Islet of Langerhans (tissue), 1 donor: ENCODE data around the gene VAV2.

Experiments
- FAIRE-seq: peaks from one replicate; lab custom pipeline; 2011; peaks lifted over from hg19 to GRCh38; lab: Jason Lieb, UNC

The VAV2 gene

DNA sequence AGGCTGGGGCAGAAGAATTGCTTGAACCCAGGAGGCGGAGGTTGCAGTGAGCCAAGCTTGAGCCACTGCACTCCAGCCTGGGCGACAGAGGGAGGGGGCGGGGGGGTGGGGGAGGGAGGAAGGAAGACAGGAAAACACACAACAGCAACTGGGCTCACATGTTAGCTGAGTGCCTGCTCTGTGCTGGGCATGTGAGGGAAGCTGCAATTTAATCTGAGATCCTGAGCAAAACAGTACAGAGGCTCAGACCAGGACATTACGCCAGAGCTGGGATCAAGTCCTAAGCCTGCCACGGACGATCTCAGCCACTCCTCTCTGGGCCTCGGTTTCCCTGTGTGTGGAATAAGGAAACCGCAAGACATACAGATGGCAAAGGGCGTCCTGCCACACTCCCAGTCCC, 119.1 kb downstream of the VAV2 start:
- FAIRE-seq = no peak

DNA sequence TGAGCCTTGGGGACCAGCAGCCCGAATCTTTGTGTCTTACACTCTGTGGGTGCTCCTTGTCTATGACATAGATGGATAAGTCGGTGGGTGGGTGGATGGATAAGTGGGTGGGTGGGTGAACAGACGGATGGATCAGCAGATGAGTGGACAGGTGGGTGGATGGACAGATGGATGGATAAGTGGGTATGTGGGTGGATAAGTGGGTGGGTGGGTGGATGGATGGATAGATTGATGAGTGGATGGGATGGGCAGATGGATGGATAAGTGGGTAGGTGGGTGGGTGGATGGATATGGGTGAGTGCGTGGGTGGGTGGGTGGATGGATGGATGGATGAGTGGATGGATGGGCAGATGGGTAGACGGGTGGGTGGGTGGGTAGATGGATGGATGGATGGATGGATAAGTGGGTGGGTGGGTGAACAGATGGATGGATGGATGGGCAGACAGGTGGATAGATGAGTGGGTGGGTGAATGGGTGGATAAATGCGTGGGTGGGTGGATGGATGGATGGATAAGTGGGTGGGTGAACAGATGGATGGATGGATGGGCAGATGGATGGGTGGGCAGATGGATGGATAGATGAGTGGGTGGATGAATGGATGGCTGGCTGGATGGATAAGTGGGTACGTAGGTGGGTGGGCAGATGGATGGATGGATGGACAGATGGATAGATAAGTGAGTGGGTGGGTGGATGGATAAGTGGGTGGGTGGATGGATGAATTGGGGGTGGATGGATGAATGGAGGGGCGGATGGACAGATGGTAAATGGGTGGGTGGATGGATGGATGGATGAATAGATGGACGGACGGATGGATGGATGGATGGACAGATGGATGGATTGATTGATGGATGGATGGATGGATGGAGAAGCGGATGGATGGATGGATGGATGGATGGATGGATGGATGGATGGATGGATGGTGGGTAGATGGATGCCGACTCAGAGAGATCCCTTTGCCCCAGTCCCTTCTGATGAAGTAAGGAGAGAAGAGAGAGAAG, 121.2 kb downstream of the VAV2 start:
- FAIRE-seq = no peak

DNA sequence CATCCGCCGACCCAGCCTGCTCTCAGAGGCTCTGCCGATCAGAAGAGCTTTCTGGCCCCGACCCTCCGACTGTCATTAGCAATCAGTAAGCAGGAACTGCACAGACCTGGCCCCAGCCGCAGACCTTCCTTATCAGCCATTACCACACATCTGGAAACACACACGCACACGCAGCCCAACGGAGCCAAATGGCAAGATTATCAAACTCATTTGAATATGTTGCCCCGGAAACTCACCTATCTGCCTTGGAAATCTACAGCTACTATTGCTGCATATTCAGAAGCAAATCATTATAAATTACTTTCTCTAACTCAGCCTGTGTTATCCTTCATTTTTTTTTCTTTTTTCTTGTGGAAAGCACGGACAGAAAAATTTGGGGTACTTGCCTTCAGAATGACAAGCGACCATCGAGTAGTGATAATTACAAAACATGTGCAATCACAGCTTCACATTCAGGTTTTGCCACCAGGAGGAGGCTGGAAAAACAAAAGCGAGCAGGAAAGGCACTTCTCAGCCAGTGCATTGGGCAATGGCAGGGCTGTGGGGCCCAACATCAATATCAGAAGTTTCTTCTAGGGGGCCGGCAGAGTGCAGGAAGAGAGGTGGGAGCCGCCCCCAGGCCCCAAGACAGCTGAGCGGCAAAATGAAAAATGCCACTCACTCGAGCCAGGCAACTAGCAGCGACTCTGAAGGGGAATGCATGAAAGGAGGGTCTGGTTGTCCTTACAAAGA, 122.3 kb downstream of the VAV2 start:
- no peak for FAIRE-seq

DNA sequence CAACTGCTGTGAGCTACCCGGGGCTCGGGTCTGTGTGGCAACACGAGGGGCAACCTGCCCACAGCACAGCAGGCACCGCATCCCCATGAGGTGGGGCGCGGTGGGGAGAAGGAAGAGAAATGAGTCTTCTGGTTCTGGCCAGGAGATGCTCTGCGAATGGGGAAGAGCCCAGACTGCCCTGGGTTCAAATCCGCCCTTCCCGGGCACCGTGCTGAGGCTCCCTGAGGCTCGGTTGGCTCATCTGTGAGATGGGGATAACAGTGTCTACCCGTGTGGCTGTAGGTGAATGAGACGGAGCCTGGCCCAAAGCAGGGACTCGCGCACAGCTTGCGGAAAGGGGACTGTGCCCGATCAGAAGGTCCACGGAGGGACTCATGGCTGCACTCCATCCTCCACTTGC, 123.9 kb downstream of the VAV2 start:
- no peak for FAIRE-seq

DNA sequence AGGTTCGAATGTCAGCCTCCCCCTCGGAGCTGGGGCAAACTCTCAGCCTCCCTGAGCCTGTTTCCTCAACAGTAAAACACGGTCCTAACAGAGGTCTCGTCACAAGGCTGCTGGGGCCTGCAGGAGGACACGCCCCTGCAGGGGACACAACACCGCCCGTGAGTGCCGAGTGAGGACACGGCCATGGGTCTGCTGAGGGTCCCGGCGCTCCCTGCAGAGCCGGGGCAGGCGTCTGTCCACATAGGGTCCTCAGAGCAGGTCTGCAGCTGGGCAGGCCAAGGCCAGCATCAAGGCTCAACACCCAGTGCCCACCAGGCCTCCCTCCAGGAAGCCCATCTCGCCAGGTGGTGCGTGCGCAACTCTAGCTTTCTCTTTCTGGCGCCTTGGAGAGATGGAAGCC, 125.2 kb downstream of the VAV2 start:
- no peak for FAIRE-seq

DNA sequence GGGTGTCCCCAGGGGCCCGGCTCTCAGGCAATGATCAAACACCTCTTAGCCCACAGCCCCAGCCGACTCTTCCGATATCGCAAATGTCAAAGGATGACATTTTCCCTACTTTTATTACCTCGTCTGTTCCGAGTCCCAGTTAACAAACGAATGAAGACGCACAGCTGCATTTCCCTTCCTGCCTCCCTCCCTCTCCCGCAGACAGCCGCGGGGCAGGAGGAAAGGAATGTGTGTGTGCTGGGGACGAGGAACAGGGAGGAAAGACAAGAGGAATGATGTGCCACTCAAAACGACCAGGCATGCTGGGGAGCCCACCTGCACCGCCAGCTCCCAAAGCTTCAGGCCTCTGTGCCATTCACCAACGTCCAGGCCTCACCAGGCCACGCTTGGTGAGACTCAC, 128.1 kb downstream of the VAV2 start:
- no peak for FAIRE-seq

DNA sequence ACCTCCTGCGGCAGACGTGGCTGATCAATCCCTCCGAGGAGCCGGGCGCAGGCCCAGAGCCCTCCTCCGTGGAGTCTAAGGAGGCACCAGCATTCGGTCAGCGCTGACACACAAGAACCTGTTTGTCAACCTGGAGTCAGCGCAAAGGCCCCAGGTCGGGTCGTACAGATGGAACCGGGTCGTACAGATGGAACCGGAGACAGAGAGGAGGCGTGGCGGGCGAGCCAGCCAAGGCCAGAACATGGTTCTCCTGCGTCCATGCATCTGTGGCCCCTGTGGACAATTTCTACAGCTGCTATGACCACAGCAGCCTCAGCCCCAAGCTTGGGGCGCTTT, 128.9 kb downstream of the VAV2 start:
- no peak for FAIRE-seq

DNA sequence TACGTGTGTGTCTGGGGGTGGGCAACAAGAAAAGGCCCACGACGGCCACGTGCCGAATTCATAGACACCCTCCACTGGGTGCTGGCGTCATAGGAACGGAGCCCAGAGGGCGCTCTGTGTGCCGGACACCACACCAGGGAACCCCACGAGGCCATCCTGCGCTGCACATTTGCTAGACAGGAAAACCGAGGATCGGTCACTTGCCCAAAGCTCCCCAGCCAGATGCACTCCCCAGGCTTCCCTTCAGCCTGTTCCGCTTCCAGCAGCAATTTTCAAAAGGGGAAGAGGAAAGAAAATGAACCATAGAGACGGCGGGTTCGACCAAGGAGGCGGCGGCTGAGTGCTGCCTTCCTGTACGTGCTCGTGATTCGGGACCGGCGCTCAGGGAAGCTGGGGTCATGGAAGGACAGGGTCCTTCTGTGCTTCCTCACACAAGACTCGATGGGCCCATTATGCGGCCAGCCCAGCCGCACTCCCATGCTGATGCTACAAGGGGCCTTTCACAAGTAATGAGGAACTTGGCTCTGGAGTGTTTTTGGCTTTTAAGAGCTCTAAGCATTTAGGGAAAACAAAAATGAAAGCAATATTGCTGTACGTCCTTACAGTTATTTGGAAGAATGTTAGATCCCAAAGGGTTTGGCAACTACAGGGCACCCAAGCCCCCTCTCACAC, 129.4 kb downstream of the VAV2 start:
- no peak for FAIRE-seq

DNA sequence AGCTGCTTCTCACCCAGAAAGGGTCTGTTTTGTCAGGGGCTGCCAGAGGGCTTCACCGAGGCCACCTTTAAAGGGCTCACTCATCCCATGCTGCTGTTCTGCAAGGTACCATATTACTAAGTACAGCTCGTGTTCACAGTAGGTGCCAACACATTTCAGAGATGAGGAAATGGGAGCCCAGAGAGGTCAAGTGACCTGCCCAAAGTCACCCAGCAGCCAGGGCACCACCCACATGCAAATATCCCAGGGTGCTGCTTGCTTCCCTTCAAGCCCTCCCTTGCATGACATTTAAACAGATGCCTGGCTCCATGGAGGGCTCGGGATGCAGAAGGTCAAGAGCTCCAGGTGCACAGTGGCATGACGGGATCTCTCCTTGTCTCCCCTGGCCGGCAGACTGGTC, 130.4 kb downstream of the VAV2 start:
- no peak for FAIRE-seq

DNA sequence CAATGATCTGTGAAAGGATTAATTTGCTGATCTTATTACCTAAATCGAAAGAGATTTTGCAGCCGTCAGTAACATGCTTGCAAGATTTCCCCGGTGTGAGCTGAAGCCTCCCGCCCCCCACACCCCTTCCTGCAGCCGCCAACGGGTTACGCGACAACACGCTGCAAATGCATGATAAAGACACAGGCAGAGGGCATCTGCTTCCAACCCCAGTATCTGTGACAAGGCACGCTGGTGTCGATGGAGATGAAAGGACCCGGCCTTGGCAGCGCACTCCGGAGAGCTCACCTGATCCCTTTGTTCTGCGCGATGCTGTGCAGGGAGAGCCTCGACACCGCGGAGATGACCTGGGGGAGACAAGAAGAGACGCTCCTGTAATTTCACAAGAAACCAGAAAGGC, 131.0 kb downstream of the VAV2 start:
- no peak for FAIRE-seq

DNA sequence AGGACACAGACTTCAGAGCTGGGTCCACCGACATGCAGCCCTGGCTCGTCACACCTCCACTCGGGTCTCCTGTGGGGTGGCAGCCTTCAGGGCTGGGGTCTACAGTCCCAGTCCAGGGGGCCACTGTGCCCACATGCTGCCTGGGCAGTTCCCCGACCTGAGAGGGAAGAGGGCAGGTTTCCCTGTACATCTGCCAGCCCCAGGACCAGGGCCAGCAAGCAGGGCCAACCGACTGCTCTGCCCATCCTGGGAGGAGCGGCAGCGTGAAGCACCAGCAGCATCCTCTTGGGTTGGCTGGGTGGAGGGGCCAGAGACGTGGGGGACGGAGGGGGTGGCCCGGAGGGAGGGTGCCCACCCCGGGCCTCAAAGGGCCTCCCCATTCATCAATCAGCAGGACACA, 133.4 kb downstream of the VAV2 start:
- no peak for FAIRE-seq

DNA sequence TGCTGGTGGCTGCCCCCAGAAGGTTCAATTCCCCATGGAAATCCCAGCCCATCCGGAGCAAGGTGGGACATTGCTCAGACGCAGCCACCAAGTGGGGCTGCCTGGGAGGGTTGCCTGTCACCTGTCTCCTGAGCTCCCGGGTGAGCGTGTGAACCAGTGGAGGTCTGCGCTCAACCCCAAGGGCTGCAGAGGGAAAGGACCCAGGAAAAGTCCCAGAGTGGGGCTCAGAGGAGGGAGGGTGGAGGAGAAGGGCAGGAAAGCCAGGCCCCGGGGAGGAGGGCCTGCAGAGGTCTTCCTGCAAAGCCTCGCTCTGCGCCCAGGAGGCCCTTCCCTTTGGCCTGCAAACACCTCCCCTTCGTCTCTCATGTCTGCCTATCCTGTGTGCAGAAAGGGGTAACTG, 134.5 kb downstream of the VAV2 start:
- no peak for FAIRE-seq

DNA sequence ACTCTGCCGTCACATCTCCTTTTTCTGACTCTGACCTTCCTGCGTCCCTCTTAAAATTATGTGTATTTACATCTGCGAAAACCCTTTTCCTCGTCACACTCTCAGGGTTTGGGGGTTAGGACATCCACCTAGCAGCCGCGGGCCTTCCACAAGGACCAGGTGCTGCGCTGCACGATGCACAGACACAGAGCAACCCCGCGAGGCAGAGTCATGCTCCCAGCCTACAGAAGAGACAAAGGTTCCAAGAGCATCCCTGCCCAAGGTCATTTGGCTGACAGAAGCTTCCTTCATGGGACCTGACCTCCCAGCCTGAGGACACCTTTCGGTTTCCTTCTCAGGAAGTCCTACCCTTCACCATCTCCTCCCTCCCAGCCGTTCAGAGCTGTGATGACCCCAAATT, 135.3 kb downstream of the VAV2 start:
- no peak for FAIRE-seq

DNA sequence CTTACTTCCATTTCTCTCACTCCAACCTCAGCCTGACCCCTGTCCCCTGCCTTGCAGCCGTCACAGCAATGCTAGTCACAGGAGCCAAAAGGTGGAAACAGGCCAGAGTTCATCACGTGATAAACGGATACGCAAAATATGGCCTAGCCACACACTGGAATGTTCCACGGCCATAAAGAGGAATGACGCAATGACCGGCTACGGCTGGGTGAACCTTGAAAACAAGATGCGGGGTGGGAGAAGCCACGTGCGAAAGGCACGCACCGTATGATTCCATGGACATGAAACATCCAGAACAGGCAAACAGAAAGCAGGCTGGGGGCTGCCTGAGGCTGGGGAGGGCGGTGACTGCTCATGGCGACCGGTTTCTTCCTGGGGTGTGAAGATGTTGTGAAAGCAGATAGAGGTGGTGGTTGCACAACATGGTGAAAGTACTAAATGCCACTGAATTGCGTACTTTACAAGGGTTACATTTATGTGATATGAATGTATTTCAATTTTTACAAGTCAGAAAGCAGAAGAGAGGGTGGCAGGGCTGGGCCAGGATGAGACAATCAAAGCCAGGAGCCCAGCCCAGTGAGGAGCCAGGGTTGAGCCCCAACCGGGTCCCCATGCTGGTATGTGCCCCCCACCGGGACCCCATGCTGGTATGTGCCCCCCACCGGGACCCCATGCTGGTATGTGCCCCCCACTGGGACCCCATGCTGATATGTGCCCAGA, 136.2 kb downstream of the VAV2 start:
- FAIRE-seq = no peak

DNA sequence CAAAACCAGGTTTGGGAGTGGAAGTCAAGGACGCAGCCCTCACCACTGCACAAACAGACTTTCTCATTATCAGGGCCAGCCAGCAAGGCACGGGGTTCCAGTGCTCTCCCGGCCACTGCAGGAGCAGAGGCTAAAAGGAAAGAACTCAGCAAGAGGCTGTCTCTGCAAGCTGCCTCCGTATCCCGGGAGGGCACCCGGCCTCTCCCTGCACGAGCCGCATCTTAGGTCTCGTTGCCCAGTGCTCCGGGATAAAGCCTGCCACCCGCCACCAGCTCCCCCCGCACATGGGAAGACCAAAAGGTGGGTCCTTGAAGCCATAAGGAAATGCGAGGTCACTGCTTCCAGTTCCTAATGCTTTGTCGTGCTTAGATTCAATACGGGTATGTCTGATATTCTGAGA, 136.8 kb downstream of the VAV2 start:
- FAIRE-seq = no peak

DNA sequence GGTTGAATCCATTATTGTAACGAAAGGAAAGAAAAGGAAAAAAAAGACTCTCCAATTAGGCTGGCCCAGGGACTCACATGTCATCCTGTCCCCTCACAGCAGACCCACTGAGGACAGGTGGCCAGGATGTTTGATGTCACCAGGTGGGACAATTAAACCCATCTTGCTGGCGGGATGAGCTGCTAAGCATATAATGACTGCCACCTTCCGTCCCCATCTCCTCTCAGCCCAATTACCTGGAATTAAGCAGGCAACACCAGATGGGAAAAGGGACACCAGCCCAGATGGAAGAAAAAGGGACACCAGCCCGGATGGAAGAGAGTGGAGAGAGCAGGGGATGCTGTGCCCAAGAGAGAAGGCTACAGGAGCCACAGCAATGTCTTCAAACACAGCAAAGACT, 137.4 kb downstream of the VAV2 start:
- no peak for FAIRE-seq

DNA sequence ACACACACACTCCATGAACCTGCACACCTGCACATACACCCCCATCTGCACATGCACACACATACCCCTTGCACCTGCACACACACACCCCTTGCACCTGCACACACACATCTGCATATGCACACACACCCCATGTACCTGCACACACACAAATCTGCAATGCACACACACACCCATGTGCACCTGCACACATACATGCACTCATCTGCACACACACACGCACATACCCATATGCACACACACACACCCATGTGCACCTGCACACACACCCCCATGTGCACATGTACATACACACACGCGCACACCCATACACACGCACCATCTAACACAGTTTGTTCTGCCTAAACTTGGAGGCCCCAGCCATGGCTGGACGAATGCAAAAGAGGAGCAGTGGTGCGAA, 138.1 kb downstream of the VAV2 start:
- FAIRE-seq = no peak

DNA sequence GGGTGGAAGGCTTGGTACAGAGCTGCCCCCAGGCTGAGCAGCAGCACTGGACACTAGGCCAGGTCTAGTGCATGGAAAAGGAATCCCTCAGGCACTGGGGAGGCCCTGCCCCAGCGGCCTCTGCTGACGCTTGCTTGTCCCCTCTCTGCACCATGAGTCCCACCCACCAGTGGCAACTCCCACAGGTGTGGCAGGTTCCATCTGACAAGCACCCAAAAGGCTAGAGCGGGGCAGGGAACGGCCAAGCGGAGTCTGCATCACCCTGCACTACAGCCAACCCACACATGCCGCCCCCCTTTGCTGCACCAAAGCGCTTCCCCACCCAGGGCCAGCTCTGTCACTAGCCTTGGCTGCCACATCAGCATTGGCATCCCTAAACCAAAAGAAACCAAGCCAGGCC, 138.8 kb downstream of the VAV2 start:
- no peak for FAIRE-seq

DNA sequence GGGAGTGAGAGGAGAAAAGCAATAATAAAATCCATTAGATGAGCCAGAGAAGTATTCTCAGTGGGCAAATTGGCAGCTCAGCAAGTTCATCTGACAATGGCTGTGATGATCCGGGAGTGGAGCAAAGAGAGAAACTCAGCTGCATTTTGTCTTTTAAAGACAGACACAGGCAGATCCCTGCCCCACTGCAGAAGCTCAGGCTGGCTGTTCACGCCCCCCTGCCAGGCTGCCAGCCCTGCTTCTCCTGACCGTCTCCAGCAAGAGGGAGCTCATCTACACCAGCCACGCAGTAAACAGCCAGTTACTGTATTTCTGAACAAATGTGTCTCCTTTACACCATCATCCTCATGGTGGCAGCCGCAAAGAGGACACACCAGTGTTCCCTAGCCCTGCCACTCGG, 139.7 kb downstream of the VAV2 start:
- FAIRE-seq = no peak

DNA sequence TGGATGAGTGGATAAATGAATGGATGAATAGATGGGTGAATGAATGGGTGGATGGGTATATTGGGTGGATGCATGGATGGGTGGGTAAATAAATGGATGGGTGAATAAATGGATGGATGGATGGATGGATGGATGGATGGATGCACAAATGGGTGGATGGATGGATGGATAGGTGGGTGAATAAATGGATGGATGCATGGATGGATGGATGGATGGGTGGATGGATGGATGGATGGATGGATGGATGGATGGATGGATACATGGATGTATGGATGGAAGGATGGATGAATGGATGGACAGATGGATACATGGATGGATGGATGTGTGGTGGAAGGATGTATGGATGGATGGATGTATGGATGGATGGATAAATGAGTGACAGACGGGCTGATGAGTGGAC, 140.4 kb downstream of the VAV2 start:
- FAIRE-seq = no peak

DNA sequence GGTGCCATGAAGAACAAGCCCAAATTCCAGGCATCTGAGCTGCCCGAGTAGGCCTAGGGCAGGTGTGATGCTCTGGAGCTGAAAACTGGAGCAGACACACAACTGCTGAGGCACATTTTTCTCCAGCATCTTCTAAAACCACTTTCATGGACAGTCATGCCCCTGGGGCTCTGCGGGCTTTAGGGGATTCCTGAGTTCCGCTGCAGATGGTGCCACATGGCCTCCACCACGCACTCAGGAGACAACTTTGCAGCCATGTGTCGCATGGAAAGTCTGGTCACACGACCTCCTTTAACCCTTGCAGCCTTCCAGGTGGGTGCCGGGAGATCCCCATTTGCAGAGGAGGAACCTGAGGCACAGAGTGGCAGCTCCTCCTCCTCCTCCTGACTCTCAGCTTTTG, 141.2 kb downstream of the VAV2 start:
- FAIRE-seq = no peak

DNA sequence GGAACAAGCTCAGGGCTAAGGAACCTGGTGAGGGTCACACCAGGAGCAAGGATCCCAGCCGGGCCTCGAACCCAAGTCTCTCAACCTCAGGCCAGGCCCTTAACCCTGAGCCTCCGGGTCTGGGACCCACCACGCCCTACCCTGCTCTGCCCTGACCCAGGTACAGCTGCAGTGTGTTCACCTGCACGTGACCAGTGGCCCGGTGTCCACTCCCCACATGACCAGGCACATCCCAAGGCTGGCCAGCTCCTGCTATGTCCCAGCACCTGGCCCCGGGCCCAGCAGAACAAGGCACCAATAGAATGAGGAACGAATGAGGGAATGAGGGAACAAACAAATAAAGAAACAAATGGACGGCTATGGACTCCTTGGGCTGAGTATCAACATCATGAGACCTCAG, 142.0 kb downstream of the VAV2 start:
- no peak for FAIRE-seq
